ENCODE data around the gene TECR.
A peak's percentile ranks its signal among the peaks of the same experiment; 100 is the strongest.

Gene TECR, protein sequence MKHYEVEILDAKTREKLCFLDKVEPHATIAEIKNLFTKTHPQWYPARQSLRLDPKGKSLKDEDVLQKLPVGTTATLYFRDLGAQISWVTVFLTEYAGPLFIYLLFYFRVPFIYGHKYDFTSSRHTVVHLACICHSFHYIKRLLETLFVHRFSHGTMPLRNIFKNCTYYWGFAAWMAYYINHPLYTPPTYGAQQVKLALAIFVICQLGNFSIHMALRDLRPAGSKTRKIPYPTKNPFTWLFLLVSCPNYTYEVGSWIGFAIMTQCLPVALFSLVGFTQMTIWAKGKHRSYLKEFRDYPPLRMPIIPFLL

DNA sequence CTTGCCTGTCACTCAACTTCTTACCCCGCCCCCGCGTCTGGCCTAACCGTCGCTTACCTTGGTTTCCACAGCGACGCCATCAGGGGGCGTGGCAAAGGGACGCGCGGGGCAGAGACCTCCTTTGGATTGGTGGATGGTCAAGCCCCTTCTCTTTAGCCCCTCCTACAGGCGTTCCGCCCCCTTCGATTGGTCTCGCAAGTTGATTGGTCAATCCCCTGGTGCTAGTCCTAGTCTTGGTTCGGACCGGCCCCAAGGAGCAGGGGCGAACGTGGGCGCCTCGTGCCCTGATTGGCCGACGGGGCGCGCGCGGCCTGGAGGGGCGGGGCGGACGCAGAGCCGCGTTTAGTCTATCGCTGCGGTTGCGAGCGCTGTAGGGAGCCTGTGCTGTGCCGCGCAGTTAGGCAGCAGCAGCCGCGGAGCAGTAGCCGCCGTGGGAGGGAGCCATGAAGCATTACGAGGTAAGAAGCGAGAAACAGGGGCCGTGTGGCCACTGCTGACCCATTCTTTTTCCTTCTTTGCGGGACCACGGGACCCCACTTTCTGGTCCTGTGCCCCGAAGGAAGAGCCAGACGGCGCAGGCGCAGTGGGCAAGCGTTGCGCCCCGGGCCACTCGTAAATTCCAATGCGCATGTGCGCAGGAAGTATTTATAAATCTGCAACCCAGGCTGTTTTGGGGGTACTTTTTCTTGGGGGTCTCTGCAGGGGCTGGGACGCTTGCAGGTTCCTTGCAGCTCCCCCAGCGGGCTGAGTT lies at the start of gene TECR:
TECR (plus strand) TSS at position 341 of the 751 bp plus-strand sequence; CDS start at position 444, 103 bp downstream.
- TF ChIP-seq ZFX (IDR thresholded peaks at IDR 0.05), result no peak
- TF ChIP-seq, protein P1, sequence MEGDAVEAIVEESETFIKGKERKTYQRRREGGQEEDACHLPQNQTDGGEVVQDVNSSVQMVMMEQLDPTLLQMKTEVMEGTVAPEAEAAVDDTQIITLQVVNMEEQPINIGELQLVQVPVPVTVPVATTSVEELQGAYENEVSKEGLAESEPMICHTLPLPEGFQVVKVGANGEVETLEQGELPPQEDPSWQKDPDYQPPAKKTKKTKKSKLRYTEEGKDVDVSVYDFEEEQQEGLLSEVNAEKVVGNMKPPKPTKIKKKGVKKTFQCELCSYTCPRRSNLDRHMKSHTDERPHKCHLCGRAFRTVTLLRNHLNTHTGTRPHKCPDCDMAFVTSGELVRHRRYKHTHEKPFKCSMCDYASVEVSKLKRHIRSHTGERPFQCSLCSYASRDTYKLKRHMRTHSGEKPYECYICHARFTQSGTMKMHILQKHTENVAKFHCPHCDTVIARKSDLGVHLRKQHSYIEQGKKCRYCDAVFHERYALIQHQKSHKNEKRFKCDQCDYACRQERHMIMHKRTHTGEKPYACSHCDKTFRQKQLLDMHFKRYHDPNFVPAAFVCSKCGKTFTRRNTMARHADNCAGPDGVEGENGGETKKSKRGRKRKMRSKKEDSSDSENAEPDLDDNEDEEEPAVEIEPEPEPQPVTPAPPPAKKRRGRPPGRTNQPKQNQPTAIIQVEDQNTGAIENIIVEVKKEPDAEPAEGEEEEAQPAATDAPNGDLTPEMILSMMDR (conservative IDR thresholded peaks at IDR 0.05), result no peak
- H3K27ac ChIP-seq, result peak within 1 kb of the TSS; percentile 93

DNA sequence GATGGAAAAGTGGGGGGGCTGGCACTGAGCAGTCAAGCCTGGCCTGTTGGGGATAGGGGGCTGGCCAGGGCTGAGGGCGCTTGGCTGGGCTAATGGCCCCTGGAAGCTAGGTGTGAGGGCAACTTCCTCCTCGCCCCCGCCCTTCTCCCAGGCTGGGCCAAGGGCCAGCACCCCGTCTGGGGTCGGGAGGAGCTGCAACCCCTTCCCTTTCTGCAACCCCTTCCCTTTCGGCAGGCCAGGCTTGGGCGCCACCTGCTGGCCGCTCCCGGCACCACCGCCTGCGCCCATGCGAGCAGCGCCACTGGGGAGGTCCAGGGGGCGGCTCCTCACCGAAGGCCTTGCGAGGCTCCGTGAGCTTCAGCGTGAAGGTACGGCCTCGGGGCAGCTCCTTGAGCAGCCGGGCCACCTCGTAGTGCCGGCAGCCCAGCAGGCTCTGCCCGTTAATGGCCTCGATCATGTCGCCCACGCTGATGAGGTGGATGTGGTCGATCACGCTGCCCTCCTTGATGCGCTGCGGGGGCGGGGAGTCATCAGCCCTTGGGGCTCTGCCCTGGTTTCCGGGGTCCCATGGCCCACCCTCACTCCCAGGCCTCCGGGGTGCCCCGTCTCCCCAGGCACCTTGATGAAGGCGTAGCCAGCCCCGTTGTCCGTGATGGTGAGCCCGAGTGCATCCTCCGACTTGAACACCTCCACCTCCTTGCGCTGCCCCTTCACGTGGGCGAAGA lies 49.3 kb upstream of the TECR start:
- H3K27ac ChIP-seq, result no peak overlapping the region
- TF ChIP-seq, protein P1 (conservative IDR thresholded peaks at IDR 0.05), result peak; percentile 95
- TF ChIP-seq ZFX (IDR thresholded peaks at IDR 0.05), result no peak

DNA sequence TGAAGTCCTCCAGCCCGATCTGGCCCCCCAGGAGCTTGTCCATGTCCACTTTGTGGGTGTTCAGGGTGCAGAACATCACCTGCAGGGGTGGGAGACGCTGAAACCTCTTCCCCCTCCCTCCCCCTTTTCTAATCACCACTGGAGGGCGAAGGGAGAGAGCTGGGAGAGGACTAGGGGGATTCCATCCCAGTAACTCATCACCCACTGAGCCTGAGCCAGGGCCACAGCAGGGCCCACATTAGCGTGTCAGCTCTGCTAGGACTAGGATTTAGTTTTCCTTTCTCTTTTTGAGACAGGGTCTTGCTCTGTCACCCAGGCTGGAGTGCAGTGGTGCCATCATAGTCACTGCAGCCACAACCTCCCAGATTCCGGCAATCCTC lies 48.7 kb upstream of the TECR start:
- no peak for TF ChIP-seq ZFX (IDR thresholded peaks at IDR 0.05)
- TF ChIP-seq, protein P1 (conservative IDR thresholded peaks at IDR 0.05), result no peak
- no peak overlapping the region for H3K27ac ChIP-seq

DNA sequence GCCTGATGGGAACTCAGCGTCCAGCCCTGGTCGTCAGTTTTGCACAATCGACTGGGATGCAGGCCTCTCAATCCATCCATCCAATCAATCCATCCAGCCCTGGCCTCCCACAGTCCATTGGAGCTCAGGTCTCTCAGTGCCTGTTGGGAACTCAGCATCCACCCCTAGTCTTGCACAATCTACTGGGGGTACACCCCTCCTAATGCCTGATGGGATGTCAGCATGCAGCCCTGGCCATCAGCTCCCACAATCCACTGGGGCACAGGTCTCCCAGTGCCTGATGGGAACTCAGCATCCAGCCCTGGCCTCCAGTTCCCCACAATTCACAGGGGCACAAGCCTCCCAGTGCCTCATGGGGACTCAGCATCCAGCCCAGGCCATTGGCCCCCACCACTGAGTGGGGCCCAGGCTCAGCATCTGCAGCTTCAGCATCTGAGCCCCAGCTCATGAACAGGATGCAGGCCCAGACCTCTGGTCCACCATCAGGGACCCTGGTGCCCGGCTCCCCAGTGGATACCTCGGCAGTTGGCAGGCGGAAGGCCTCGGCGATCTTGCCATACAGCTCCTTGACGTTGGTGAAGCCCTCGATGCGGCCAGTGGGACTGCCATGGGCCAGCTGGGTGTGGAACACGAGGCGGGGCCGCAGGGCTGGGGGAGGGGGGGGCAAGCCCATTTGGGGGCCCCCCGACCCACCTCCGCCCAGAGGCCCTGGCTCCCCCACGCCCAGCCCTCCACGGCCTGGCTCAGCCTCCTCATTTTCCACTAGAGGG lies 47.0 kb upstream of the TECR start:
- TF ChIP-seq, protein P1 (conservative IDR thresholded peaks at IDR 0.05), result no peak
- TF ChIP-seq ZFX (IDR thresholded peaks at IDR 0.05), result no peak
- no peak overlapping the region for H3K27ac ChIP-seq

DNA sequence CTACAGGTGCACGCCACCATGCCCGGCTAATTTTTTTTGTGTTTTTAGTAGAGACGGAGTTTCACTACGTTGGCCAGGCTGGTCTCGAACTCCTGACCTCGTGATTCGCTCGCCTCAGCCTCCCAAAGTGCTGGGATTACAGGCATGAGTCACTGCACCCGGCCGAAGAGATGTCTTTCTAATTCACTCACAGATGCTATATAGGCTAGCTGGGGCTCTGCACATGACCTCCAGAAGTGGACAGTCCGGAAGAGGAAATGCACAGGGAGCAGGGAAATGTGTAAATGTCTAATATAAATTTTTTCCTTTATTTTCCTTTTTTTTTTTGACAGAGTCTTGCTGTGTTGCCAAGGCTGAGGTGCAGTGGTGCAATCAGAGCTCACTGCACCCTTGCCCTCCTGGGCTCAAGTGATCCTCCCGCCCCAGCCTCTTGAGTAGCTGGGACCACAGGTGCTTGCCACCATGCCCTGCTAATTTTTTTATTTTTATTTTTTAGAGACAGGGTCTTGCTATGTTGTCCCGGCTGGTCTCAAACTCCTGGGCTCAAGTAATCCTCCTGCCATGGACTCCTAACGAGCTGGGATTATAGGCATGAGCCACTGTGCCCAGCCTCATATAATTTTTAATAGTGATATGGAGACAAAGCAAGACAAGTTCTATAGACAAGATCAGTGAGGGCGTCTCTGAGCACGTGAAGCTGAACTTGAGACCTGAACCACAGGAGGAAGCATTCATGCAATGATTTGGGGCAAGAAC lies 41.8 kb upstream of the TECR start:
- TF ChIP-seq, protein P1 (conservative IDR thresholded peaks at IDR 0.05), result no peak
- no peak for TF ChIP-seq ZFX (IDR thresholded peaks at IDR 0.05)
- no peak overlapping the region for H3K27ac ChIP-seq

DNA sequence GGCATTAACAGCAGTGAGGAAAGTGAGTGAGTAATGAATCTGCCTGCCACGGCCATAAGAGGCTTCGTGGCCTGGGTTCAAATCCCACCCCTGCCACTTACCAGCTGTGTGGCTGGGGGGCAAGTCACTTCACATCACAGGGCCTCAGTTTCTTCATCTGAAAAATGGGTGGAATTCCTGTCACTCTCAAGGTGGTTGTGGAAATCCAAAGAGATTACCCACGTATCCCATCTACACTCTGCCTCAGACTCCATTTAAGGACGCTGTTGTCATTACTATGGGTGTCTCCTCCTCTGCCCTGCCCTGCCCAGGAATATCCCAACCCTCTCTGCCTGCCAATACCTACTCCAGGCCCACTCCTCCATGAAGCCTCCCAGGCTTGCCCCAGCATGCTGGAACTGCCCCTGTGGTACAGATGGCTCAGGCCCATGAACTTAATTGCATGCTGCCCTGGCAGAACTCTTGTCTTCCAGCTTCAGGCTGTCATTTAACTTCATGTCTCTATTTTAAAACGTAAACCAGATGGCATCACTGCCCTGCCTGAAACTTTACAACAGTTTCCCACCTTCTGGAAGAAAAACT lies 36.5 kb upstream of the TECR start:
- no peak for TF ChIP-seq ZFX (IDR thresholded peaks at IDR 0.05)
- TF ChIP-seq, protein P1 (conservative IDR thresholded peaks at IDR 0.05), result no peak
- no peak overlapping the region for H3K27ac ChIP-seq
